ENCODE data around the gene CHD6.

The CHD6 gene

GRCh38 chr20:41580350-41580749 lies 37.8 kb downstream of the CHD6 start:
- Mint-ChIP-seq H3K4me3 (no peak overlapping the region), H3K27ac (no peak overlapping the region), H3K4me1 (ENCODE audit: low read depth) (peaks cover 60% of the 10 kb centered on the region), H3K27me3 (no peaks in the 10 kb centered on the region), H3K9me3 (peaks cover 7% of the 10 kb centered on the region), H3K36me3 (ENCODE audit: low read depth) (peaks cover 8% of the 10 kb centered on the region)
- DNase-seq = no peak

- no peaks in the 10 kb centered on the region for H3K27me3 Mint-ChIP-seq
These were observed 40.8 kb downstream of the CHD6 start for GRCh38 chr20:41577129-41578009.

GRCh38 chr20:41575412-41575811 lies 42.8 kb downstream of the CHD6 start:
- Mint-ChIP-seq H3K4me3 (no peak overlapping the region), H3K4me1 (ENCODE audit: low read depth) (peaks cover 72% of the 10 kb centered on the region), H3K9me3 (peaks cover 4% of the 10 kb centered on the region), H3K27ac (no peak overlapping the region), H3K36me3 (ENCODE audit: low read depth) (peaks cover 3% of the 10 kb centered on the region), H3K27me3 (no peaks in the 10 kb centered on the region)
- DNase-seq = no peak

More at GRCh38 chr20:41577129-41578009, 40.8 kb downstream of the CHD6 start:
- DNase-seq = no peak
- peaks cover 3% of the 10 kb centered on the region for H3K36me3 Mint-ChIP-seq (ENCODE audit: low read depth)
- H3K4me1 Mint-ChIP-seq (ENCODE audit: low read depth) = peaks cover 71% of the 10 kb centered on the region
- H3K4me3 Mint-ChIP-seq = no peak overlapping the region
- H3K9me3 Mint-ChIP-seq = peaks cover 4% of the 10 kb centered on the region
- no peak overlapping the region for H3K27ac Mint-ChIP-seq

- no peak for DNase-seq
- peaks cover 71% of the 10 kb centered on the region for H3K4me1 Mint-ChIP-seq (ENCODE audit: low read depth)
- no peak overlapping the region for H3K27ac Mint-ChIP-seq
- H3K4me3 Mint-ChIP-seq = no peak overlapping the region
- peaks cover 3% of the 10 kb centered on the region for H3K36me3 Mint-ChIP-seq (ENCODE audit: low read depth)
- H3K27me3 Mint-ChIP-seq = no peaks in the 10 kb centered on the region
- H3K9me3 Mint-ChIP-seq = peaks cover 4% of the 10 kb centered on the region
These were observed 43.3 kb downstream of the CHD6 start for GRCh38 chr20:41574802-41575389.

GRCh38 chr20:41573955-41574354 lies 44.2 kb downstream of the CHD6 start:
- H3K27ac Mint-ChIP-seq = no peak overlapping the region

GRCh38 chr20:41572010-41572572 lies 46.1 kb downstream of the CHD6 start:
- Mint-ChIP-seq H3K4me3 (no peak overlapping the region), H3K4me1 (ENCODE audit: low read depth) (peaks cover 70% of the 10 kb centered on the region), H3K9me3 (peaks cover 4% of the 10 kb centered on the region)

More at GRCh38 chr20:41573955-41574354, 44.2 kb downstream of the CHD6 start:
- Mint-ChIP-seq H3K9me3 (peaks cover 4% of the 10 kb centered on the region), H3K27me3 (no peaks in the 10 kb centered on the region), H3K36me3 (ENCODE audit: low read depth) (peaks cover 3% of the 10 kb centered on the region), H3K4me3 (no peak overlapping the region), H3K4me1 (ENCODE audit: low read depth) (peaks cover 71% of the 10 kb centered on the region)
- DNase-seq = no peak

GRCh38 chr20:41571006-41571405 lies 47.2 kb downstream of the CHD6 start:
- Mint-ChIP-seq H3K27ac (no peak overlapping the region), H3K4me1 (ENCODE audit: low read depth) (peaks cover 70% of the 10 kb centered on the region), H3K36me3 (ENCODE audit: low read depth) (peaks cover 4% of the 10 kb centered on the region), H3K4me3 (no peak overlapping the region), H3K27me3 (no peaks in the 10 kb centered on the region), H3K9me3 (peaks cover 4% of the 10 kb centered on the region)
- DNase-seq = no peak

More at GRCh38 chr20:41572010-41572572, 46.1 kb downstream of the CHD6 start:
- Mint-ChIP-seq H3K36me3 (ENCODE audit: low read depth) (peaks cover 3% of the 10 kb centered on the region), H3K27me3 (no peaks in the 10 kb centered on the region), H3K27ac (no peak overlapping the region)
- no peak for DNase-seq

- DNase-seq = no peak
- peaks cover 4% of the 10 kb centered on the region for H3K9me3 Mint-ChIP-seq
- H3K4me3 Mint-ChIP-seq = no peak overlapping the region
- peaks cover 7% of the 10 kb centered on the region for H3K36me3 Mint-ChIP-seq (ENCODE audit: low read depth)
- H3K27ac Mint-ChIP-seq = no peak overlapping the region
- H3K4me1 Mint-ChIP-seq (ENCODE audit: low read depth) = peaks cover 73% of the 10 kb centered on the region
- H3K27me3 Mint-ChIP-seq = no peaks in the 10 kb centered on the region
These were observed 47.6 kb downstream of the CHD6 start for GRCh38 chr20:41570557-41570956.

- Mint-ChIP-seq H3K4me1 (ENCODE audit: low read depth) (peaks cover 74% of the 10 kb centered on the region), H3K27me3 (no peaks in the 10 kb centered on the region), H3K4me3 (no peak overlapping the region), H3K27ac (no peak overlapping the region), H3K36me3 (ENCODE audit: low read depth) (peaks cover 10% of the 10 kb centered on the region), H3K9me3 (peaks cover 2% of the 10 kb centered on the region)
- DNase-seq = no peak
These were observed 50.6 kb downstream of the CHD6 start for GRCh38 chr20:41567615-41568014.

GRCh38 chr20:41566896-41567527 lies 51.2 kb downstream of the CHD6 start:
- peaks cover 10% of the 10 kb centered on the region for H3K36me3 Mint-ChIP-seq (ENCODE audit: low read depth)
- H3K9me3 Mint-ChIP-seq = peaks cover 2% of the 10 kb centered on the region
- no peak for DNase-seq
- no peak overlapping the region for H3K27ac Mint-ChIP-seq
- H3K4me3 Mint-ChIP-seq = no peak overlapping the region
- H3K27me3 Mint-ChIP-seq = no peaks in the 10 kb centered on the region
- peaks cover 71% of the 10 kb centered on the region for H3K4me1 Mint-ChIP-seq (ENCODE audit: low read depth)

GRCh38 chr20:41563087-41563486 lies 55.1 kb downstream of the CHD6 start:
- no peak for DNase-seq
- Mint-ChIP-seq H3K4me1 (ENCODE audit: low read depth) (peaks cover 80% of the 10 kb centered on the region), H3K9me3 (peaks cover 8% of the 10 kb centered on the region), H3K27me3 (no peaks in the 10 kb centered on the region), H3K27ac (no peak overlapping the region), H3K36me3 (ENCODE audit: low read depth) (peaks cover 21% of the 10 kb centered on the region), H3K4me3 (no peak overlapping the region)

- Mint-ChIP-seq H3K36me3 (ENCODE audit: low read depth) (peaks cover 39% of the 10 kb centered on the region), H3K27me3 (no peaks in the 10 kb centered on the region), H3K9me3 (peaks cover 18% of the 10 kb centered on the region), H3K27ac (no peak overlapping the region), H3K4me1 (ENCODE audit: low read depth) (peaks cover 66% of the 10 kb centered on the region), H3K4me3 (no peak overlapping the region)
- no peak for DNase-seq
These were observed 57.2 kb downstream of the CHD6 start for GRCh38 chr20:41560970-41561369.

GRCh38 chr20:41559658-41560057 lies 58.5 kb downstream of the CHD6 start:
- Mint-ChIP-seq H3K9me3 (peaks cover 16% of the 10 kb centered on the region), H3K4me1 (ENCODE audit: low read depth) (peaks cover 56% of the 10 kb centered on the region), H3K4me3 (no peak overlapping the region), H3K27ac (no peak overlapping the region), H3K27me3 (no peaks in the 10 kb centered on the region), H3K36me3 (ENCODE audit: low read depth) (peaks cover 32% of the 10 kb centered on the region)
- DNase-seq = no peak

GRCh38 chr20:41553142-41553879 lies 64.9 kb downstream of the CHD6 start:
- H3K4me3 Mint-ChIP-seq = no peak overlapping the region
- peaks cover 59% of the 10 kb centered on the region for H3K36me3 Mint-ChIP-seq (ENCODE audit: low read depth)
- no peak for DNase-seq
- H3K9me3 Mint-ChIP-seq = peaks cover 17% of the 10 kb centered on the region
- no peaks in the 10 kb centered on the region for H3K27me3 Mint-ChIP-seq
- no peak overlapping the region for H3K27ac Mint-ChIP-seq
- peaks cover 29% of the 10 kb centered on the region for H3K4me1 Mint-ChIP-seq (ENCODE audit: low read depth)
